Heart left ventricle (tissue), 16 donors: ENCODE results near the gene UBP1. TPM values are rescaled to one million over a fixed set of nuclear protein-coding genes. Genes with fewer than 3 reads are reported as not detected.
A peak's percentile ranks its signal among the peaks of the same experiment; 100 is the strongest.
"Not testable (repeated sequence)": the region's sequence is repeated elsewhere in the genome, so short reads cannot be mapped to it uniquely, and the experiment has no call there.

Experiments used
- ATAC-seq, 4 donors: fragments of 200-7000 bp; cut with Tn5 transposase; one replicate each; pipeline ENCODE4 v1.9.1; 2020 to 2022; ENCODE audit warnings: moderate library complexity in 4 of 4, mild to moderate bottlenecking in 3 of 4, moderate number of reproducible peaks in 1 of 4
- DNase-seq, 5 donors: peaks; one replicate each; pipeline ENCODE4 v3.0.0-alpha.2; 2020
- H3K27ac ChIP-seq, 12 donors: fragments of 200-600 bp; sonication (generic) in 4 of 12; one replicate each; pipeline versions ENCODE4 v1.5.0 to v1.8.0; 2016 to 2022; ENCODE audit warnings: mild to moderate bottlenecking in 2 of 12
- H3K27me3 ChIP-seq, 9 donors: fragments of 200-600 bp; sonication (generic) in 2 of 9; one replicate each; pipeline versions ENCODE4 v1.5.1 to v1.8.0; 2016 to 2022; ENCODE audit warnings: mild to moderate bottlenecking in 3 of 9
- H3K36me3 ChIP-seq, 9 donors: fragments of 200-600 bp; sonication (generic) in 2 of 9; one replicate each; pipeline versions ENCODE4 v1.5.0 to v1.8.0; 2018 to 2022; ENCODE audit warnings: mild to moderate bottlenecking in 2 of 9
- H3K4me1 ChIP-seq, 12 donors: fragments of 200-600 bp; sonication (generic) in 4 of 12; one replicate each; pipeline versions ENCODE4 v1.5.0 to v1.8.0; 2016 to 2022; ENCODE audit warnings: mild to moderate bottlenecking in 3 of 12
- H3K4me3 ChIP-seq, 12 donors: fragments of 200-600 bp; sonication (generic) in 4 of 12; one replicate each; pipeline versions ENCODE4 v1.5.0 to v1.8.0; 2017 to 2022; ENCODE audit warnings: mild to moderate bottlenecking in 9 of 12, moderate library complexity in 4 of 12
- H3K9me3 ChIP-seq, 12 donors: fragments of 200-600 bp; sonication (generic) in 4 of 12; one replicate each; pipeline versions ENCODE4 v1.5.0 to v1.8.0; 2016 to 2022; ENCODE audit warnings: mild to moderate bottlenecking in 1 of 12
- CTCF ChIP-seq, 12 donors: fragments of 200-600 bp; sonication (generic) in 4 of 12; IDR thresholded peaks; one replicate each; pipeline versions ENCODE4 v1.5.0 to v1.8.0; 2018 to 2022; ENCODE audit warnings: antibody characterized with exemption in 12 of 12, mild to moderate bottlenecking in 5 of 12
- POLR2A ChIP-seq, 2 donors: fragments of 450-650 bp; IDR thresholded peaks; one replicate each; pipeline ENCODE4 v1.6.1; 2017; ENCODE audit warnings: antibody characterized with exemption in 2 of 2, mild to moderate bottlenecking in 2 of 2, moderate library complexity in 2 of 2
- WGBS, 4 donors: extraction: QIAGEN DNeasy Blood & Tissue Kit in 2 of 4; methylation state at CpG; one replicate each; pipeline versions ENCODE4 v1.1.5 to v1.1.7; 2013 to 2018; 5-methylcytosine and 5-hydroxymethylcytosine counted together
- intact Hi-C, 10 donors: fragments of 100-400 bp; cut with DNase I; formaldehyde crosslinking; loops; one replicate each; pipeline versions ENCODE4 v1.11.1 to v1.14.2; 2022
- polyA plus RNA-seq, 2 donors: library from polyadenylated mRNA; stranded (reverse); fragments of 200-250 nt; gene quantifications; one replicate each; pipeline ENCODE4 v1.2.3, GENCODE V29; 2013
- total RNA-seq, 9 donors: library from RNA; depleted of rRNA in 2 of 9; stranded (reverse); fragments of >200 nt in 2 of 9; fragmentation: NEBNext Ultra II Directional in 3 of 9; extraction: Animal tissue kit (Norgen Biotek cat#: 25700) in 3 of 9; gene quantifications; one replicate each; pipeline versions ENCODE4 v1.1.0 to v1.2.4, GENCODE V29; 2016 to 2023
- donor health status: ischemic (EF 13 %, LVEDD 7.1; RV severe dilation, severe dysfunction).
- donor health status: healthy with polysubstance abuse.
- donor health status: DM: no; HTN: yes; CAD: no.
- donor health status: DM: no; HTN: no; CAD: no.
- donor health status: ischemic (EF 25% LVEDD 6.9; RV normal size, moderate dysfunction).
- donor health status: ischemic (EF 25% LVEDD 5.7; RV mildly dilated, moderate dysfunction).
- donor health status: healthy.
- donor health status: DM: yes; HTN: yes; CAD: no.
- donor health status: ischemic (EF 35%, LVEDD 5.7; RV mildly dilated, moderate dysfunction).
- donor health status: nonischemic (EF 11% LVEDD 7.7; RV severe dilation, severe dysfunction).
- donor health status: DM: yes; HTN: yes; CAD: no.
- donor health status: PGD.
- donor health status: ischemic (EF 29% LVEDD 5.4; RV normal size, mild dysfunction).
- donor health status: nonischemic (EF 23%, LVEDD 6.1; RV moderate dilation, normal function).

The UBP1 gene
- total and polyA plus RNA-seq, 11 donors = 11.8 to 53.5 (median 42.0) TPM

GRCh38 chr3:33430571-33430970, 9.6 kb downstream of the UBP1 start:
- ATAC-seq = no peak
- Histone ChIP-seq H3K27me3 (no peaks in the 10 kb centered on the region), H3K9me3 (no peaks in the 10 kb centered on the region), H3K36me3 (no peaks in the 10 kb centered on the region), H3K27ac (no peak overlapping the region), H3K4me3 (no peak overlapping the region), H3K4me1 (peaks cover 0 to 87% (median 44%) of the 10 kb centered on the region in 12 donors)
- intact Hi-C loops = loop anchor here in 1 of 10 donors (10.0 kb wide), 2 partner anchors 284 to 364 kb away; partner anchors contain the start of genes CLASP2 and PDCD6IP
- DNase-seq = no peak
- WGBS, 4 donors = 88 to 94% (median 91%) methylated on average over 4 of the region's 4 CpGs
- TF ChIP-seq POLR2A (IDR thresholded peaks at IDR 0.05) (no peak), CTCF (IDR thresholded peaks at IDR 0.05) (no peak)

DNA sequence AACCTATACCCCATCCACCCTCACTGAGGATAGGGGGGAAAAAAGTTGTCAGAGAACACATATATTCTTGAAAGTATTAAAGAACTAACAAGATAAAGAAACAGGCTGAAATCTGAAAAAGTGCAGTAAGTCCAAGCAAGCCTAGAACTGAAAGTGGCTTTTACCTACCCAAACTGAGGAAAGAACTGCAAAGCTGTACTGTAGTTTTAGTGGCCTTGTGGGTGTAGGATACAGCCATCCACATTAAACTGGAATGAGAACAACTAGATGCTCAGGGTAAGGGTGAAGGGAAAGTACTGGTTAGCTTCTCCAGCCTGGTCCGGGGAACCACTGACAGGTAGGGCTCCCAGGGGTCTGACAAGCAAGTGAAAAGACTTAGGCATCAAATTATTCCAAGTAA, 10.1 kb downstream of the UBP1 start:
- intact Hi-C loops = loop anchor here in 1 of 10 donors (10.0 kb wide), 2 partner anchors 285 to 365 kb away; partner anchors contain the start of genes CLASP2 and PDCD6IP
- no peak overlapping the region for H3K4me3 ChIP-seq

DNA sequence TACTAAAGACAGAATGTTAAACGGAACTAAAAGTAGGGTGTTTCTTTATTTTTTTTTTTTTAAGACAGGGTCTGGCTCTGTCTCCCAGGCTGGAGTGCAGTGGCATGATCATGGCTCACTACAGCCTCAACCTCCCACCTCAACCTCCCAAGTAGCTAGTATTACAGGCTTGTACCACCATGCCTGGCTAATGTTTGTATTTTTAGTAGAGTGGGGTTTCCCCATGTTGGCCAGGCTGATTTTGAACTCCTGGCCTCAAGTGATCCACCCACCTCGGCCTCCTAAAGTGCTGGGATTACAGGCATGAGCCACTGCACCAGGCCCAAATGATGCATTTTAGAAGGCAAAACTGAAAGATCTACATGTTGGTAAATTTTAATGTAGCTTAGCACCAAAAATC, 10.9 kb downstream of the UBP1 start:
- DNase-seq = not testable (repeated sequence)

More for the DNA sequence above, 10.1 kb downstream of the UBP1 start:
- H3K4me1 ChIP-seq = peaks cover 0 to 87% (median 42%) of the 10 kb centered on the region in 12 donors
- no peaks in the 10 kb centered on the region for H3K27me3 ChIP-seq
- 75 to 88% (median 81%) methylated on average over 1 of the region's 1 CpG for WGBS, 4 donors
- ATAC-seq (no peak), DNase-seq (no peak)
- H3K27ac ChIP-seq = no peak overlapping the region
- H3K9me3 ChIP-seq = no peaks in the 10 kb centered on the region
- H3K36me3 ChIP-seq = peaks cover 0 to 5% (median 0%) of the 10 kb centered on the region in 9 donors
- no peak for TF ChIP-seq CTCF (IDR thresholded peaks at IDR 0.05)
- TF ChIP-seq POLR2A (IDR thresholded peaks at IDR 0.05) = no peak

GRCh38 chr3:33428734-33429133, 11.5 kb downstream of the UBP1 start:
- intact Hi-C loops = no loop called here
- H3K4me1 ChIP-seq = peaks cover 0 to 78% (median 47%) of the 10 kb centered on the region in 12 donors
- 66 to 81% (median 77%) methylated on average over 7 of the region's 7 CpGs for WGBS, 4 donors

More for the DNA sequence above, 10.9 kb downstream of the UBP1 start:
- peaks cover 0 to 83% (median 46%) of the 10 kb centered on the region in 12 donors for H3K4me1 ChIP-seq
- H3K4me3 ChIP-seq, H3K27me3 ChIP-seq, H3K9me3 ChIP-seq, ATAC-seq, intact Hi-C loops: not testable (repeated sequence)
- H3K36me3 ChIP-seq = peaks cover 0 to 11% (median under 1%) of the 10 kb centered on the region in 9 donors
- peak overlapping the region in 1 of 12 donors; percentile 6 for H3K27ac ChIP-seq
- 76 to 90% (median 82%) methylated on average over 2 of the region's 2 CpGs for WGBS, 4 donors

More at GRCh38 chr3:33428734-33429133, 11.5 kb downstream of the UBP1 start:
- H3K27ac ChIP-seq = peak overlapping the region in 1 of 12 donors; percentile 6
- TF ChIP-seq POLR2A (IDR thresholded peaks at IDR 0.05) (no peak), CTCF (IDR thresholded peaks at IDR 0.05) (no peak)
- no peaks in the 10 kb centered on the region for H3K27me3 ChIP-seq
- DNase-seq (no peak), ATAC-seq (peak in 1 of 4 donors; percentile 29)
- H3K9me3 ChIP-seq = no peaks in the 10 kb centered on the region
- H3K4me3 ChIP-seq = no peak overlapping the region
- peaks cover 0 to 17% (median 6%) of the 10 kb centered on the region in 9 donors for H3K36me3 ChIP-seq
